ENCODE measurements around the gene CIAO2A. TPM values are rescaled to one million over a fixed set of nuclear protein-coding genes. Genes with fewer than 3 reads are reported as not detected.

The CIAO2A gene
- total RNA-seq, 1 donor from 2014 or later = 42.5 TPM

- peak; percentile 14 for DNase-seq
Observed at GRCh38 chr15:64044300-64045100, 49.1 kb downstream of the CIAO2A start.

DNA sequence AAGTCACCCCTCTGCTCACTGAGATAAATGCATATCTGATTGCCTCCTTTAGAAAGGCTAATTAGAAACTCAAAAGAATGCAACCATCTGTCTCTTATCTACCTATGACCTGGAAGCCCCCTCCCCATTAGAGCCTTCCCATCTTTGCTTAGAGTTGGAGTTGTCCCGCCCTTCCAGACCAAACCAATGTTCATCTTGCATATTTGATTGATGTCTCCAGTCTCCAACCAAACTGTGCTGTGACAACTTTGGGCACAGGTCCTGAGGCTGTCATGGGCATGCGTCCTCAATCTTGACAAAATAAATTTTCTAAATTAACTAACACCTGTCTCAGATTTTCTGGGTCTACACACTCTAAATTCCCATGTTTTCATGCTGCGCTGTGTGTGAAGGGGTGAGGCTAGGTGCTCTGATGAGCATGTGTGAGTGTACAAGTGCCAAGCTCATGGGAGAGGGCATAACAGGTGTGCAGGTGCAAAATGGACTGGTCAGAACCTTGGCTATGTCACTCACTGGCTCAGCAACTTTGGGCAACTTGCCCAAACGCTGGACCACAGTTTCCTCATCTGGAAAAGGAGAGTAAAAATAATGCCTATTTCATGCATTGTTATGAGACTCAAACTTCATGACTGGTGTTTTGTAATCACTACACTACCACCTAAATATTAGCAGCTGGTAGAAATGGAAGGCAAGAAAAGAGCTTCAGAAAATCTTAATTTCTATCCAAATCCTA, 54.6 kb downstream of the CIAO2A start:
- DNase-seq = no peak

DNA sequence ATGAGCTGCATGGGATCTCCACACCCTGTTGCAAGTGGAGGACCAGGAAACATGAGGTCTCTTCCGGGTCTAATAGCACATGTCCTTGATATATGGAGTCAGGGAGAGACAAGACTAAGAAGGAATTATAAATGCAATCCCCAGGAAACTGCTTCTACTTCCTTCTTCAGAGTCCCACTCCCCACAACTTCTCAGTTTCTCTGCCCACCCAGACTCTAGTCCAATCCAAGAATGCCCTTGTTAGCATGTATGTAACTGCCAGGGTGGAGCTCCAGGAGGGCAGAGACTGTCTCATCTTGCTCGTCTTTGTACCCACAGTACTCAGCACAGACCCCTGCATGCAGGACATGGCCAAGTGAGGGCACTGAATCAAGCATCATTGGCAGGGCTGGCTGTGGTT, 55.7 kb downstream of the CIAO2A start:
- DNase-seq = no peak

- no peak for DNase-seq
Observed at GRCh38 chr15:64037116-64037515, 56.5 kb downstream of the CIAO2A start.

DNA sequence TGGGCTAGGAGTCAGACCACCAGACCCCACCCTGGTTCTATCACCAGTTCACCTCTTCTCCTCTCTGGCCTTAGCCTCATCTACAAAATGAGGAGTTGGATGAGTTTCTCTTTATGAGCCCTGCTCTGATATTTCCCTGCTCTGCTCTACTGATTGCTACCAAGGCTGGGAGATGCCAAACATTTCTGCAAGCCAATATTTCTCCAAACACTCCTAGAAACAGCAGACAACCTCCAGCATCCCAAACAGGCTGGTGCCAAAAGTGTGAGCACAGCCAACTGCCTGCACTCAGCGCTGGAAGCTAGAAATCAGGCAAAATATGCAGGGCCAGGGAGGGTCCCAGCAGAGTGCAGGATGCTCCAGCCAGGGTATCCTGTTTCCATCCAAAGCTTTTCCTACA, 58.1 kb downstream of the CIAO2A start:
- no peak for DNase-seq

GRCh38 chr15:64034519-64034918, 59.1 kb downstream of the CIAO2A start:
- no peak for DNase-seq

- DNase-seq = no peak
Observed at GRCh38 chr15:64032329-64032728, 61.3 kb downstream of the CIAO2A start.

- DNase-seq = no peak
Observed at GRCh38 chr15:64030123-64030522, 63.5 kb downstream of the CIAO2A start.

DNA sequence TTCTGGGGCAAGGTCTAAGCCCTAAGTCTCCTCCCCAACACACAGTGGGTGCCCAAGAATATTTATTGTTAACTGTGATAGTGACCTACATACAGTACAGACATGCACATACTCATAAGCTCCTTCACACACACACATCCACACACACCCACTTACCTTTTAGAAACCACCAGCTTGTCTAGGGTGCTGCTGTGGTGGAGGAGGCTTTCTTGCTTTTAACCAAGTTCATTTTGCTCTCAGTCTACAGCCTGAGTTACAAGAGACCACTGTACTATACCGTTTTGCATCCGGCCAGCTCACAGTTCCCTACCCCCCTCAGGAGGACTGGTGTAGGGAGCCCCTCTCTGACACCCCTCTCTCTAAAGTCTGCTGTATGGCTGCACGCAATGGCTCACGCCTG, 64.0 kb downstream of the CIAO2A start:
- DNase-seq = no peak

GRCh38 chr15:64029110-64029509, 64.5 kb downstream of the CIAO2A start:
- no peak for DNase-seq

GRCh38 chr15:64026591-64026990, 67.0 kb downstream of the CIAO2A start:
- no peak for DNase-seq

GRCh38 chr15:64024172-64025050, 69.2 kb downstream of the CIAO2A start:
- DNase-seq = no peak

DNA sequence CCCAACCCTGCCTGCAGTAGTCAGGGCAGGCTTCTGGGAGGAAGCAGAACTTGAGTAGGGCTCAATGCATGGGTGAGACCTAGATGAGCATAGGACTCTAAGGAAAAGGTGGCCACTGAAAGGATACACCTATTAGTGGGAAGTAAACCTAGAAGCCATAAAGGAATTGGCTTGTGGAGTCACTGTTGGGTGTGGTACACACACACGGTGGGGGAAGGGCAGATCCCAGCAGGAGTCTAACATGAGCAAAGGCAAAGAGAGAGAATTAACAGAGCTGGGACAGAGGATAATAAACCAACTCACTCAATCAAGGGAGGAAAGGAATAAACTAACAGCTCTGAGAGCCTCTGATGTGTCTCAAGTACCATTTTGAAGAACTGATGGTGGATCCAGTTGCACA, 70.4 kb downstream of the CIAO2A start:
- DNase-seq = no peak

- no peak for DNase-seq
Observed at GRCh38 chr15:64022571-64022970, 71.1 kb downstream of the CIAO2A start.

Small RNA genes within 50 kb of the gene (small RNA-seq; reads per million reads assigned to genes)
- not detected for gene RF00019 (ENCODE audit: low replicate concordance)

Other genes with a start within 250 kb of the CIAO2A start
- 14.6 TPM for gene DAPK2, start 47.4 kb downstream of the CIAO2A start, total RNA-seq
- gene SNX1, start 2.1 kb upstream of the CIAO2A start, total RNA-seq = 74.9 TPM
- gene SNX22, start 57.9 kb upstream of the CIAO2A start, total RNA-seq = 1.7 TPM
- 177 TPM for gene PPIB, start 69.2 kb upstream of the CIAO2A start, total RNA-seq